ENCODE results near the gene E2F4. TPM values are rescaled to one million over a fixed set of nuclear protein-coding genes. Genes with fewer than 3 reads are reported as not detected.
A peak's percentile ranks its signal among the peaks of the same experiment; 100 is the strongest.

Gene E2F4
- total and polyA plus RNA-seq, 10 of the 15 experiments (the other 5 are each of a cell fraction or from before 2014, with no cell fraction given), result 11.7 to 132 (median 95.9) TPM

GRCh38 chr16:67150047-67150832, 41.7 kb upstream of the E2F4 start:
- Histone ChIP-seq H3K36me3 (ENCODE audit: control insufficient read depth in 2 of 2, insufficient read depth in 2 of 2, low read length in 1 of 2) (peaks cover 14 to 16% of the 10 kb centered on the region in 2 experiments; a peak in 3 of 4 replicates), H3K27me3 (replicated peaks in 1 of 2; ENCODE audit: control insufficient read depth in 2 of 2, insufficient read depth in 2 of 2, low read length in 1 of 2) (no peaks in the 10 kb centered on the region), H3K9me3 (replicated peaks; ENCODE audit: control insufficient read depth, insufficient read depth, low read length) (no peaks in the 10 kb centered on the region), H3K4me3 (peak overlapping the region; percentile 74), H2AFZ (ENCODE audit: control insufficient read depth, low read depth, low read length) (peak overlapping the region; percentile 80), H3K27ac (ENCODE audit: control insufficient read depth, insufficient read depth) (peak overlapping the region; percentile 25; the same call in 1 of the 2 replicates), H3K4me1 (ENCODE audit: control insufficient read depth, insufficient read depth, low read length) (no peaks in the 10 kb centered on the region; the same call in 1 of the 2 replicates), H4K20me1 (ENCODE audit: control insufficient read depth, insufficient read depth) (no peaks in the 10 kb centered on the region), H3K9ac (ENCODE audit: control insufficient read depth, insufficient read depth, low read length) (peak overlapping the region; percentile 64; the same call in 1 of the 2 replicates), H3K4me2 (ENCODE audit: control insufficient read depth, insufficient read depth) (peak overlapping the region; percentile 86), H3K79me2 (ENCODE audit: control insufficient read depth, insufficient read depth, low read length) (no peaks in the 10 kb centered on the region)
- in situ Hi-C loops (cut with MboI) (loop anchor here (5.0 to 10.0 kb wide), 2 partner anchors 133 to 175 kb away; no protein-coding TSS in a partner anchor), intact Hi-C loops (cut with micrococcal nuclease; ENCODE audit: unreplicated experiment) (loop anchor here (2.0 kb wide), 1 partner anchor 131 kb away; no protein-coding TSS in a partner anchor)
- CTCF ChIA-PET, result interaction anchor here (1.0 to 10.0 kb wide), 9 partner anchors 9 to 189 kb away, joined by 3 to 98 read pairs (median 5); partner anchors contain the start of genes CES3, FBXL8 and NOL3
- ATAC-seq (peak; percentile 23), FAIRE-seq (no peak), DNase-seq (ENCODE audit: low read depth, low spot score) (no peak)
- RAD21 ChIA-PET (ENCODE audit: unreplicated experiment), result interaction anchor here (0.9 to 2.5 kb wide), 4 partner anchors 11 to 133 kb away, joined by 3 to 14 read pairs (median 4); no protein-coding TSS in a partner anchor
- BruUV-seq (replicated peaks), result no TSS peak
- 27% methylated on average over 65 of the region's 94 CpGs for WGBS (ENCODE audit: insufficient coverage, insufficient replicate concordance, low lambda C conversion rate, missing lambda C conversion rate)
- SMC1A ChIA-PET (ENCODE audit: uncharacterized antibody, unreplicated experiment), result interaction anchor here (0.5 to 2.0 kb wide), 5 partner anchors 10 to 188 kb away, joined by 3 to 8 read pairs (median 4); no protein-coding TSS in a partner anchor
- POLR2A ChIA-PET, result interaction anchor here (1.0 to 1.2 kb wide), 3 partner anchors 9 to 120 kb away, joined by 3 to 5 read pairs (median 4); partner anchors contain the start of gene TRADD
- TF ChIP-seq NR2C2 (IDR thresholded peaks at IDR 0.05; ENCODE audit: borderline replicate concordance, control insufficient read depth, insufficient read length, low read depth) (no peak), ZBTB33 (IDR thresholded peaks at IDR 0.05) (peak; percentile 59; the same call in 1 of the 2 replicates), ESRRA (IDR thresholded peaks at IDR 0.05; ENCODE audit: low read length) (no peak), BMI1 (IDR thresholded peaks at IDR 0.05; ENCODE audit: borderline replicate concordance) (no peak), RELA (IDR thresholded peaks at IDR 0.05; ENCODE audit: borderline replicate concordance, partially characterized antibody) (no peak), TCF7 (IDR thresholded peaks at IDR 0.05; ENCODE audit: borderline replicate concordance) (no peak), DPF2 (IDR thresholded peaks at IDR 0.05) (0 out of 2 replicates have a peak, but pooled peaks have one; percentile 7), NFYB (IDR thresholded peaks at IDR 0.05; ENCODE audit: insufficient read depth, low read depth, low read length) (no peak), ZNF687 (IDR thresholded peaks at IDR 0.05) (0 out of 2 replicates have a peak, but pooled peaks have one; percentile 27), POLR2AphosphoS2 (IDR thresholded peaks at IDR 0.05; ENCODE audit: low read depth, low read length) (peak; percentile 57; the same call in 1 of the 2 replicates), RCOR1 (conservative IDR thresholded peaks at IDR 0.05; ENCODE audit: low read depth, low read length) (no peak), ZNF217 (IDR thresholded peaks at IDR 0.05) (0 out of 2 replicates have a peak, but pooled peaks have one; percentile 37)
- TF ChIP-seq, protein P1, sequence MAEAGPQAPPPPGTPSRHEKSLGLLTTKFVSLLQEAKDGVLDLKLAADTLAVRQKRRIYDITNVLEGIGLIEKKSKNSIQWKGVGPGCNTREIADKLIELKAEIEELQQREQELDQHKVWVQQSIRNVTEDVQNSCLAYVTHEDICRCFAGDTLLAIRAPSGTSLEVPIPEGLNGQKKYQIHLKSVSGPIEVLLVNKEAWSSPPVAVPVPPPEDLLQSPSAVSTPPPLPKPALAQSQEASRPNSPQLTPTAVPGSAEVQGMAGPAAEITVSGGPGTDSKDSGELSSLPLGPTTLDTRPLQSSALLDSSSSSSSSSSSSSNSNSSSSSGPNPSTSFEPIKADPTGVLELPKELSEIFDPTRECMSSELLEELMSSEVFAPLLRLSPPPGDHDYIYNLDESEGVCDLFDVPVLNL (IDR thresholded peaks at IDR 0.05; ENCODE audit: low read depth, low read length), result no peak
